Measurements from ENCODE around the gene SLIT3. TPM values are rescaled to one million over a fixed set of nuclear protein-coding genes. Genes with fewer than 3 reads are reported as not detected.

Gene SLIT3
- total and polyA plus RNA-seq, 2 donors (not counting 3 experiments of a cell fraction or from before 2014, with no cell fraction given) = 0.90 to 1.0 TPM

DNA sequence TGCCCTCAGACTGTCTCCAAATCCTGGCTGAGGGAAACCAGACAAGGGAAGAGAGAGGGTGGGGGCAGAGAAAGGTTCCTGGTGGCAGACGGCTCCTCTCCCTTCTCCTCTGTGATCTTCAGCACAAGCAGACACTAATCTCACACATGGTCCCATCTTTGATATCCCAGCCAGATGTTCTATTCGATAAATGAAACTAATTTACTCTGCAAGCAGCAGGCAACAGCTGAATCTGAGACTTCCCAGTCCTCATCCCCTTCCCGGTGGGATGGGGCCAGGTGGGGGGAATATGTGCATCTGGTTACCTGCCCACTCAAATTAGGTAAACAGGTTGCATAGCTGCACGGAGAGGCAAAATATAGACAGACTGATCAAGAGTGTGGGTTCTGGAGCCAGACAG, 512.8 kb downstream of the SLIT3 start:
- H3K27ac ChIP-seq (ENCODE audit: insufficient read depth, low read depth, low read length) = no peak overlapping the region
- DNase-seq (ENCODE audit: low read depth, low spot score) (no peak), FAIRE-seq (no peak)
- no peaks in the 10 kb centered on the region for H3K79me2 ChIP-seq (ENCODE audit: control insufficient read depth, insufficient read depth, low read length)
- no peak overlapping the region for H3K4me3 ChIP-seq (replicated peaks in 1 of 3; ENCODE audit: insufficient read depth in 1 of 3, low read depth in 1 of 3, low read length in 3 of 3)
- no peak overlapping the region for H3K9ac ChIP-seq (replicated peaks; ENCODE audit: extremely low read depth, insufficient read depth, low read length)
- no peaks in the 10 kb centered on the region for H3K9me1 ChIP-seq (replicated peaks; ENCODE audit: control insufficient read depth, extremely low read depth, insufficient read depth, low read length)
- ChIA-PET POLR2A (no interaction called here), CTCF (no interaction called here)
- H3K27me3 ChIP-seq (ENCODE audit: control insufficient read depth in 2 of 2, insufficient read depth in 2 of 2, low read length in 2 of 2) = no peaks in the 10 kb centered on the region
- dilution Hi-C loops (cut with MboI; ENCODE audit: extremely low pct_ligation_motif_present, low sequenced_read_pairs) = no loop called here
- no peaks in the 10 kb centered on the region for H3K4me1 ChIP-seq (ENCODE audit: control insufficient read depth, extremely low read depth, insufficient read depth, low read length)
- no peak for TF ChIP-seq GATA2 (IDR thresholded peaks at IDR 0.05; ENCODE audit: insufficient read depth, insufficient read length, low read depth, low read length)
- TF ChIP-seq MYC (IDR thresholded peaks at IDR 0.05; ENCODE audit: low read depth, low read length) = no peak
- no peak for TF ChIP-seq FOS (IDR thresholded peaks at IDR 0.05; ENCODE audit: borderline replicate concordance, insufficient read depth, low read length)
- TF ChIP-seq JUN (IDR thresholded peaks at IDR 0.05; ENCODE audit: borderline replicate concordance, insufficient read depth, insufficient read length, low read depth) = no peak
- TF ChIP-seq, protein P1, sequence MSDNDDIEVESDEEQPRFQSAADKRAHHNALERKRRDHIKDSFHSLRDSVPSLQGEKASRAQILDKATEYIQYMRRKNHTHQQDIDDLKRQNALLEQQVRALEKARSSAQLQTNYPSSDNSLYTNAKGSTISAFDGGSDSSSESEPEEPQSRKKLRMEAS (IDR thresholded peaks at IDR 0.05; ENCODE audit: insufficient read depth, insufficient read length) = no peak
- no peak for TF ChIP-seq POLR2A (IDR thresholded peaks at IDR 0.05; ENCODE audit: low read depth, low read length)
- TF ChIP-seq EZH2 (IDR thresholded peaks at IDR 0.05; ENCODE audit: borderline replicate concordance, low read depth, low read length, severe bottlenecking) = no peak
- TF ChIP-seq, protein P2, sequence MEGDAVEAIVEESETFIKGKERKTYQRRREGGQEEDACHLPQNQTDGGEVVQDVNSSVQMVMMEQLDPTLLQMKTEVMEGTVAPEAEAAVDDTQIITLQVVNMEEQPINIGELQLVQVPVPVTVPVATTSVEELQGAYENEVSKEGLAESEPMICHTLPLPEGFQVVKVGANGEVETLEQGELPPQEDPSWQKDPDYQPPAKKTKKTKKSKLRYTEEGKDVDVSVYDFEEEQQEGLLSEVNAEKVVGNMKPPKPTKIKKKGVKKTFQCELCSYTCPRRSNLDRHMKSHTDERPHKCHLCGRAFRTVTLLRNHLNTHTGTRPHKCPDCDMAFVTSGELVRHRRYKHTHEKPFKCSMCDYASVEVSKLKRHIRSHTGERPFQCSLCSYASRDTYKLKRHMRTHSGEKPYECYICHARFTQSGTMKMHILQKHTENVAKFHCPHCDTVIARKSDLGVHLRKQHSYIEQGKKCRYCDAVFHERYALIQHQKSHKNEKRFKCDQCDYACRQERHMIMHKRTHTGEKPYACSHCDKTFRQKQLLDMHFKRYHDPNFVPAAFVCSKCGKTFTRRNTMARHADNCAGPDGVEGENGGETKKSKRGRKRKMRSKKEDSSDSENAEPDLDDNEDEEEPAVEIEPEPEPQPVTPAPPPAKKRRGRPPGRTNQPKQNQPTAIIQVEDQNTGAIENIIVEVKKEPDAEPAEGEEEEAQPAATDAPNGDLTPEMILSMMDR (IDR thresholded peaks at IDR 0.05; ENCODE audit: extremely low read depth in 1 of 2, insufficient read depth in 1 of 2, low read depth in 1 of 2, low read length in 2 of 2) = no peak
- no peak for TF ChIP-seq POLR2AphosphoS5 (IDR thresholded peaks at IDR 0.05; ENCODE audit: insufficient read depth, low read depth, low read length)
- no peaks in the 10 kb centered on the region for H4K20me1 ChIP-seq (replicated peaks; ENCODE audit: control insufficient read depth, extremely low read depth, insufficient read depth, low read length)
- H3K4me2 ChIP-seq (ENCODE audit: insufficient read depth, low read length) = no peak overlapping the region
- intact Hi-C loops (cut with micrococcal nuclease) = no loop called here
- no peaks in the 10 kb centered on the region for H3K9me3 ChIP-seq (replicated peaks; ENCODE audit: control insufficient read depth, insufficient read depth, low read length)
- no peak overlapping the region for H2AFZ ChIP-seq (ENCODE audit: low read depth, low read length)
- no TSS peak for BruUV-seq (replicated peaks)
- no peaks in the 10 kb centered on the region for H3K36me3 ChIP-seq (ENCODE audit: control insufficient read depth in 2 of 2, extremely low read depth in 1 of 2, insufficient read depth in 2 of 2, low read length in 2 of 2)
